ENCODE data around the gene LMBR1L.

DNA sequence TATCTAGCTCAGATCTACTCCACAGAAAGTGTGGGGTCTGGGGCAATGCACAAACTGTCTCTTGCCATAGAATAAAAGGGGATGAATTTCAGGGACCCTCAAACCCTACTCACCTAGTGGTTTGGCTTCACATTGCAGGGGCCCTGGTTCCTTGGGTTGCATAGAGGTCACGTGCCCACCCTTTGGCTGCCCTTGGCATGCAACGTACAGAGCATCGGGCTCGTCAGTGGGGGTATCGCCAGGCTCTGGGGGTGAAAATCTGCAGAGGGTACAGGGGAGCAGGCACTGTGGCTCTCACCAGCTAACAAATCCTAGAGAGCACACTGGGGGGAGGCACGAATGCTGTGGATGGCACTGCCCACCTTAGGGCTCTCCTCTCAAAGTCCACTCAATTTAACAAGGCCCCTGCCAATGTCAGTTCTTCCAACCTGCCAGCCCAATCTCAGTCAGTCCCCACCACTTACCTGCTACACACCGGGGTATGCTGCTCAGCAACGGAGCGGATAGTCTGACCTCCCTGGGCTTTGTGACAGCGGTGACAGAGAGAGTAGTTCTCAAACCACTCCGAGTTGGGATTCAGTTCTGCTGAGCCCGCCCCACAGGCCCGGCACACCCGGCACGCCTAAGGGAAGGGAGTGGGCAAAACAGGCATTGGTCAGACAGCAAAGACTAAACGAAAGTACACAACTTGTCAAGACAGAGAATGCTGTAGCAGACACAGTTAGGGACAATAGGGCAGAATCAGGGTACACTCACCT is 58.0 kb downstream of the LMBR1L start:
- TF ChIP-seq ZNF703 (CRISPR knock-in tag; IDR thresholded peaks at IDR 0.05; ENCODE audit: borderline replicate concordance) (no peak), RXRB (CRISPR knock-in tag; IDR thresholded peaks at IDR 0.05; ENCODE audit: borderline replicate concordance) (no peak), ZNF138 (CRISPR knock-in tag; IDR thresholded peaks at IDR 0.05; ENCODE audit: low read depth) (no peak), U2AF2 (IDR thresholded peaks at IDR 0.05; ENCODE audit: low read depth, low read length) (no peak), ZNF274 (CRISPR knock-in tag; IDR thresholded peaks at IDR 0.05) (no peak), CBX2 (IDR thresholded peaks at IDR 0.05; ENCODE audit: low read depth, low read length) (no peak), CBX2 (CRISPR knock-in tag; IDR thresholded peaks at IDR 0.05; ENCODE audit: low read depth) (no peak), FOXM1 (CRISPR knock-in tag; IDR thresholded peaks at IDR 0.05) (no peak), MIER2 (CRISPR knock-in tag; IDR thresholded peaks at IDR 0.05) (no peak), ELF4 (CRISPR knock-in tag; IDR thresholded peaks at IDR 0.05; ENCODE audit: borderline replicate concordance) (no peak)
- TF ChIP-seq, protein P1, sequence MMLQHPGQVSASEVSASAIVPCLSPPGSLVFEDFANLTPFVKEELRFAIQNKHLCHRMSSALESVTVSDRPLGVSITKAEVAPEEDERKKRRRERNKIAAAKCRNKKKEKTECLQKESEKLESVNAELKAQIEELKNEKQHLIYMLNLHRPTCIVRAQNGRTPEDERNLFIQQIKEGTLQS (CRISPR knock-in tag; IDR thresholded peaks at IDR 0.05): no peak
- TF ChIP-seq, protein P2, sequence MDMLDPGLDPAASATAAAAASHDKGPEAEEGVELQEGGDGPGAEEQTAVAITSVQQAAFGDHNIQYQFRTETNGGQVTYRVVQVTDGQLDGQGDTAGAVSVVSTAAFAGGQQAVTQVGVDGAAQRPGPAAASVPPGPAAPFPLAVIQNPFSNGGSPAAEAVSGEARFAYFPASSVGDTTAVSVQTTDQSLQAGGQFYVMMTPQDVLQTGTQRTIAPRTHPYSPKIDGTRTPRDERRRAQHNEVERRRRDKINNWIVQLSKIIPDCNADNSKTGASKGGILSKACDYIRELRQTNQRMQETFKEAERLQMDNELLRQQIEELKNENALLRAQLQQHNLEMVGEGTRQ (IDR thresholded peaks at IDR 0.05; ENCODE audit: low read depth, low read length): no peak
- TF ChIP-seq, protein P2 (CRISPR knock-in tag; IDR thresholded peaks at IDR 0.05; ENCODE audit: borderline replicate concordance): no peak
- TF ChIP-seq, protein P3, sequence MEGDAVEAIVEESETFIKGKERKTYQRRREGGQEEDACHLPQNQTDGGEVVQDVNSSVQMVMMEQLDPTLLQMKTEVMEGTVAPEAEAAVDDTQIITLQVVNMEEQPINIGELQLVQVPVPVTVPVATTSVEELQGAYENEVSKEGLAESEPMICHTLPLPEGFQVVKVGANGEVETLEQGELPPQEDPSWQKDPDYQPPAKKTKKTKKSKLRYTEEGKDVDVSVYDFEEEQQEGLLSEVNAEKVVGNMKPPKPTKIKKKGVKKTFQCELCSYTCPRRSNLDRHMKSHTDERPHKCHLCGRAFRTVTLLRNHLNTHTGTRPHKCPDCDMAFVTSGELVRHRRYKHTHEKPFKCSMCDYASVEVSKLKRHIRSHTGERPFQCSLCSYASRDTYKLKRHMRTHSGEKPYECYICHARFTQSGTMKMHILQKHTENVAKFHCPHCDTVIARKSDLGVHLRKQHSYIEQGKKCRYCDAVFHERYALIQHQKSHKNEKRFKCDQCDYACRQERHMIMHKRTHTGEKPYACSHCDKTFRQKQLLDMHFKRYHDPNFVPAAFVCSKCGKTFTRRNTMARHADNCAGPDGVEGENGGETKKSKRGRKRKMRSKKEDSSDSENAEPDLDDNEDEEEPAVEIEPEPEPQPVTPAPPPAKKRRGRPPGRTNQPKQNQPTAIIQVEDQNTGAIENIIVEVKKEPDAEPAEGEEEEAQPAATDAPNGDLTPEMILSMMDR (CRISPR knock-in tag; IDR thresholded peaks at IDR 0.05): no peak
